IMR-90 (cell line): Measurements from ENCODE around the gene GPAT3. TPM values are rescaled to one million over a fixed set of nuclear protein-coding genes. Genes with fewer than 3 reads are reported as not detected.

ENCODE experiments used
- ATAC-seq: fragments of 200-7000 bp; cut with Tn5 transposase; 2 replicates; pipeline ENCODE4 v1.9.1; 2020; ENCODE audit warnings: low read depth, mild to moderate bottlenecking, moderate library complexity
- BruUV-seq: library from RNA; stranded (reverse); fragments of 400-500 nt; replicated peaks from 2 replicates; lab custom pipeline; 2021; lab: Mats Ljungman, UMichigan
- CTCF ChIA-PET: fragments of 300-600 bp; formaldehyde crosslinking; extraction: SDS; loops from one replicate; lab custom pipeline; 2021; ENCODE audit warnings: antibody characterized with exemption; lab: Yijun Ruan, JAX
- POLR2A ChIA-PET: fragments of 300-600 bp; sonication (Branson Sonifier 250); formaldehyde crosslinking; loops from one replicate; lab custom pipeline; 2022; ENCODE audit warnings: antibody characterized with exemption; ENCODE audit not compliant: unreplicated experiment; lab: Charles Lee
- DNase-seq: peaks from one replicate; pipeline ENCODE4 v3.0.0; 2013
- H2AFZ ChIP-seq: replicated peaks from 2 replicates; pipeline ENCODE3; 2013; ENCODE audit warnings: low read length, mild to moderate bottlenecking; ENCODE audit not compliant: poor library complexity
- H2AK5ac ChIP-seq: 2 replicates; pipeline ENCODE4 v1.6.1; 2013; ENCODE audit warnings: low read depth, low read length, inconsistent platforms
- H2AK9ac ChIP-seq: replicated peaks from 2 replicates; pipeline ENCODE3; 2013; ENCODE audit warnings: mild to moderate bottlenecking, low read depth, low read length, moderate library complexity; ENCODE audit not compliant: poor library complexity
- H2BK120ac ChIP-seq: 2 replicates; pipeline ENCODE4 v1.6.1; 2013; ENCODE audit warnings: low read depth, low read length, inconsistent platforms
- H2BK15ac ChIP-seq: 3 replicates; pipeline ENCODE4 v1.6.1; 2013; ENCODE audit warnings: low read depth, low read length, inconsistent platforms
- H2BK20ac ChIP-seq: 2 replicates; pipeline ENCODE4 v1.6.1; 2013; ENCODE audit warnings: low read depth, mild to moderate bottlenecking, inconsistent platforms, low read length, moderate library complexity
- H2BK5ac ChIP-seq: 2 replicates; pipeline ENCODE4 v1.6.1; 2013; ENCODE audit warnings: mild to moderate bottlenecking, low read depth, low read length, inconsistent platforms; ENCODE audit not compliant: poor library complexity, severe bottlenecking
- H3K14ac ChIP-seq: replicated peaks from 2 replicates; pipeline ENCODE4 v1.6.1; 2013; ENCODE audit warnings: low read depth, low read length, inconsistent platforms
- H3K18ac ChIP-seq: 2 replicates; pipeline ENCODE4 v1.6.1; 2013; ENCODE audit warnings: low read depth, low read length, control low read depth
- H3K23ac ChIP-seq: 2 replicates; pipeline ENCODE4 v1.6.1; 2013; ENCODE audit warnings: low read depth, low read length, inconsistent platforms
- H3K27ac ChIP-seq: 2 replicates; pipeline ENCODE4 v1.5.1; 2013; ENCODE audit warnings: mild to moderate bottlenecking, control low read depth, low read length; ENCODE audit not compliant: insufficient read depth
- H3K27me3 ChIP-seq: 2 replicates; pipeline ENCODE4 v1.6.1; 2013; ENCODE audit warnings: low read length; ENCODE audit not compliant: control insufficient read depth, insufficient read depth
- H3K36me3 ChIP-seq: 2 replicates; pipeline ENCODE4 v1.6.1; 2013; ENCODE audit warnings: low read length, mixed read lengths; ENCODE audit not compliant: control insufficient read depth, insufficient read depth
- H3K4ac ChIP-seq: 2 replicates; pipeline ENCODE4 v1.6.1; 2013; ENCODE audit warnings: low read depth, low read length, inconsistent platforms
- H3K4me1 ChIP-seq: 2 replicates; pipeline ENCODE4 v1.6.1; 2013; ENCODE audit warnings: low read length, mixed read lengths; ENCODE audit not compliant: control insufficient read depth, insufficient read depth
- H3K4me2 ChIP-seq: 2 replicates; pipeline ENCODE4 v1.6.1; 2013; ENCODE audit warnings: low read depth, mild to moderate bottlenecking, control low read depth, low read length, moderate library complexity
- H3K4me3 ChIP-seq: 2 replicates; pipeline ENCODE4 v1.5.1; 2013; ENCODE audit warnings: low read depth, mild to moderate bottlenecking, control low read depth, low read length, moderate library complexity; ENCODE audit not compliant: insufficient read depth
- H3K56ac ChIP-seq: 2 replicates; pipeline ENCODE4 v1.6.1; 2013; ENCODE audit warnings: low read length, inconsistent platforms; ENCODE audit not compliant: insufficient read depth; ENCODE audit errors: extremely low read depth
- H3K79me1 ChIP-seq, 2 experiments: 2 replicates each; pipeline ENCODE4 v1.6.1; 2013; ENCODE audit warnings: low read length in 2 of 2, inconsistent platforms in 1 of 2, low read depth in 1 of 2
- H3K9ac ChIP-seq: 2 replicates; pipeline ENCODE4 v1.6.1; 2013; ENCODE audit warnings: low read depth, low read length, control low read depth
- H3K9me1 ChIP-seq: 2 replicates; pipeline ENCODE4 v1.6.1; 2013; ENCODE audit warnings: low read length, inconsistent platforms; ENCODE audit not compliant: insufficient read depth
- H3K9me3 ChIP-seq: 2 replicates; pipeline ENCODE4 v1.6.1; 2013; ENCODE audit warnings: low read length; ENCODE audit not compliant: control insufficient read depth, insufficient read depth
- H4K20me1 ChIP-seq: 2 replicates; pipeline ENCODE4 v1.6.1; 2013; ENCODE audit warnings: low read length, inconsistent platforms; ENCODE audit not compliant: insufficient read depth
- H4K5ac ChIP-seq: 2 replicates; pipeline ENCODE4 v1.6.1; 2013; ENCODE audit warnings: mild to moderate bottlenecking, low read depth, low read length, control low read depth
- H4K8ac ChIP-seq, 2 experiments: 2 replicates each; pipeline ENCODE4 v1.6.1; 2013; ENCODE audit warnings: low read depth in 2 of 2, low read length in 2 of 2, control low read depth in 1 of 2, inconsistent platforms in 1 of 2
- H4K91ac ChIP-seq: 2 replicates; pipeline ENCODE4 v1.6.1; 2013; ENCODE audit warnings: low read depth, low read length, inconsistent platforms; ENCODE audit not compliant: insufficient read depth
- BHLHE40 ChIP-seq: fragments of 150-350 bp; IDR thresholded peaks from 2 replicates; pipeline ENCODE4 v1.6.1; 2016; ENCODE audit warnings: mild to moderate bottlenecking, low read depth, low read length
- CEBPB ChIP-seq: IDR thresholded peaks from 2 replicates; pipeline ENCODE4 v1.6.1; 2012; ENCODE audit warnings: low read depth, low read length, improper control_type of control experiment
- CHD1 ChIP-seq: IDR thresholded peaks from 2 replicates; pipeline ENCODE4 v1.6.1; 2012; ENCODE audit warnings: low read depth, low read length, improper control_type of control experiment
- FOS ChIP-seq: fragments of 150-350 bp; IDR thresholded peaks from 2 replicates; pipeline ENCODE4 v1.6.1; 2016; ENCODE audit warnings: low read depth, low read length
- MAZ ChIP-seq: IDR thresholded peaks from 2 replicates; pipeline ENCODE4 v1.6.1; 2012; ENCODE audit warnings: low read depth, mild to moderate bottlenecking, low read length, improper control_type of control experiment, moderate library complexity, borderline replicate concordance
- MXI1 ChIP-seq: IDR thresholded peaks from 2 replicates; pipeline ENCODE4 v1.6.1; 2012; ENCODE audit warnings: low read depth, mild to moderate bottlenecking, low read length, moderate library complexity, borderline replicate concordance
- NFE2L2 ChIP-seq: fragments of 150-350 bp; IDR thresholded peaks from 2 replicates; pipeline ENCODE4 v1.6.1; 2016; ENCODE audit warnings: low read depth, mild to moderate bottlenecking, low read length
- POLR2A ChIP-seq: IDR thresholded peaks from 2 replicates; pipeline ENCODE4 v1.6.1; 2012; ENCODE audit warnings: mild to moderate bottlenecking, low read depth, low read length
- RAD21 ChIP-seq: IDR thresholded peaks from 2 replicates; pipeline ENCODE4 v1.6.1; 2012; ENCODE audit warnings: low read length, improper control_type of control experiment
- RCOR1 ChIP-seq: IDR thresholded peaks from 2 replicates; pipeline ENCODE4 v1.6.1; 2012; ENCODE audit warnings: mild to moderate bottlenecking, low read length, improper control_type of control experiment; ENCODE audit not compliant: insufficient replicate concordance
- RFX5 ChIP-seq: IDR thresholded peaks from 2 replicates; pipeline ENCODE4 v1.8.0; 2012; ENCODE audit warnings: low read depth, mild to moderate bottlenecking, low read length, moderate library complexity
- SMC3 ChIP-seq: fragments of 150-350 bp; IDR thresholded peaks from 2 replicates; pipeline ENCODE4 v1.6.1; 2016; ENCODE audit warnings: low read depth, mild to moderate bottlenecking, antibody characterized with exemption, low read length, moderate library complexity
- USF2 ChIP-seq: fragments of 150-350 bp; IDR thresholded peaks from 2 replicates; pipeline ENCODE4 v1.6.1; 2017; ENCODE audit warnings: mild to moderate bottlenecking, antibody characterized with exemption, low read length, low read depth
- WGBS, 2 experiments: methylation state at CpG; one replicate each; pipeline versions ENCODE4 v1.1.5 to v1.1.7; 2013; ENCODE audit warnings: missing lambda C conversion rate in 2 of 2; ENCODE audit not compliant: insufficient read length in 1 of 2; ENCODE audit errors: extremely low coverage in 2 of 2; 5-methylcytosine and 5-hydroxymethylcytosine counted together
- dilution Hi-C: fragments of 300-500 bp; cut with HindIII; formaldehyde crosslinking; loops from one replicate; pipeline ENCODE4 v1.14.3; 2018; ENCODE audit warnings: low sequenced_read_pairs; ENCODE audit not compliant: unreplicated experiment
- in situ Hi-C: fragments of 300-500 bp; cut with MboI; formaldehyde crosslinking; loops from 3 replicates; pipeline ENCODE4 v1.14.3; 2019; ENCODE audit warnings: low sequenced_read_pairs, inconsistent platforms, mixed read lengths
- intact Hi-C: fragments of 100-400 bp; cut with micrococcal nuclease; formaldehyde crosslinking; loops from 2 replicates; pipeline ENCODE4 v1.10.0; 2022
- polyA plus RNA-seq, 3 experiments: library from polyadenylated mRNA; depleted of rRNA; stranded (reverse); fragments of >200 nt; gene quantifications; 2 replicates each; pipeline ENCODE4 v1.2.3, GENCODE V29; 2012; ENCODE audit warnings: low replicate concordance in 1 of 3
- total RNA-seq: library from RNA; depleted of rRNA; stranded (reverse); fragments of >200 nt; gene quantifications from 2 replicates; pipeline ENCODE4 v1.2.3, GENCODE V29; 2012
- TF ChIP-seq, protein P1 (sequence below): conservative IDR thresholded peaks from 2 replicates; pipeline ENCODE4 v1.5.1; 2012; ENCODE audit warnings: mild to moderate bottlenecking, low read depth, low read length, improper control_type of control experiment
- TF ChIP-seq, protein P2 (sequence below): fragments of 150-350 bp; IDR thresholded peaks from 2 replicates; pipeline ENCODE4 v1.6.1; 2016; ENCODE audit warnings: low read depth, mild to moderate bottlenecking, low read length, moderate library complexity, borderline replicate concordance

Gene GPAT3
- total and polyA plus RNA-seq, 2 of the 4 experiments (the other 2 are of a cell fraction) = 1.3 to 2.9 TPM

DNA sequence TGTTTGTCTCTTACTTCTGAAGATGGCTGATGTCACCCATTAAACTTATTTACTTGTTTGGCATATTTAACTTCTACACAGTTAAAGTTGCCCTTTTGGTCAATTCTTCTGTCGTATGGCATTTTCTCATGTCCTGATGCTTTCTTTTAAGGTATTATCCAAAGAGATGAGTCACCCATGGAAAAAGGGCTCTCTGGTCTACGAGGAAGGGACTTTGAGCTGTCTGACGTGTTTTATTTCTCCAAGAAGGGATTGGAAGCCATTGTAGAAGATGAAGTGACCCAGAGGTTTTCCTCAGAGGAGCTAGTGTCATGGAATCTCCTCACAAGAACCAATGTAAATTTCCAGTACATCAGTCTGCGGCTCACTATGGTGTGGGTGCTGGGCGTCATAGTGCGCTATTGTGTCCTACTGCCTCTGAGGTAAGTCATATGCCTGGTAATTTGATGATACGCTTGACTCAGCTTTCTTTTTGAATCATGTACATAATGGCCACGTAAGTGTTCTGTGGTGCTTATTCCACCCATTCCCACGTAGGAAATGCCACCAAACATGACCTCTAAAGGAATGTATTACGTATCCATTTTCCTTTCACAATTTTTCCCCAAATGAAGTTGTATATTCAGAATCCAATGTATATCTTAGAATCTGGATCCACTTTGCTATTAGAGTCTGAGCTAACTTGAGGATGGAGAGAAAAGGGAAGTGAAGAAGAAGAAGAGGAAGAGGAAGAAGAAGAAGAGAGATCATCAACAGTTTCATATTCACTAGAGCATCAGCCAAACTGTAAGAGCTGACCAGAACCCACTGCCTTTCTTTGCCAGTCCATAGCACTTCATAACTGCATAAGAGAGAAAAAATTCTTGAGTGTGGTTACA, 45.7 kb downstream of the GPAT3 start:
- no peak for ATAC-seq
- TF ChIP-seq CHD1 (no peak), NFE2L2 (no peak), BHLHE40 (no peak), CEBPB (no peak), POLR2A (no peak), RCOR1 (no peak), RFX5 (no peak), RAD21 (no peak), SMC3 (no peak), MXI1 (no peak), USF2 (no peak), FOS (no peak), MAZ (no peak)
- TF ChIP-seq, protein P1, sequence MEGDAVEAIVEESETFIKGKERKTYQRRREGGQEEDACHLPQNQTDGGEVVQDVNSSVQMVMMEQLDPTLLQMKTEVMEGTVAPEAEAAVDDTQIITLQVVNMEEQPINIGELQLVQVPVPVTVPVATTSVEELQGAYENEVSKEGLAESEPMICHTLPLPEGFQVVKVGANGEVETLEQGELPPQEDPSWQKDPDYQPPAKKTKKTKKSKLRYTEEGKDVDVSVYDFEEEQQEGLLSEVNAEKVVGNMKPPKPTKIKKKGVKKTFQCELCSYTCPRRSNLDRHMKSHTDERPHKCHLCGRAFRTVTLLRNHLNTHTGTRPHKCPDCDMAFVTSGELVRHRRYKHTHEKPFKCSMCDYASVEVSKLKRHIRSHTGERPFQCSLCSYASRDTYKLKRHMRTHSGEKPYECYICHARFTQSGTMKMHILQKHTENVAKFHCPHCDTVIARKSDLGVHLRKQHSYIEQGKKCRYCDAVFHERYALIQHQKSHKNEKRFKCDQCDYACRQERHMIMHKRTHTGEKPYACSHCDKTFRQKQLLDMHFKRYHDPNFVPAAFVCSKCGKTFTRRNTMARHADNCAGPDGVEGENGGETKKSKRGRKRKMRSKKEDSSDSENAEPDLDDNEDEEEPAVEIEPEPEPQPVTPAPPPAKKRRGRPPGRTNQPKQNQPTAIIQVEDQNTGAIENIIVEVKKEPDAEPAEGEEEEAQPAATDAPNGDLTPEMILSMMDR = no peak
- TF ChIP-seq, protein P2, sequence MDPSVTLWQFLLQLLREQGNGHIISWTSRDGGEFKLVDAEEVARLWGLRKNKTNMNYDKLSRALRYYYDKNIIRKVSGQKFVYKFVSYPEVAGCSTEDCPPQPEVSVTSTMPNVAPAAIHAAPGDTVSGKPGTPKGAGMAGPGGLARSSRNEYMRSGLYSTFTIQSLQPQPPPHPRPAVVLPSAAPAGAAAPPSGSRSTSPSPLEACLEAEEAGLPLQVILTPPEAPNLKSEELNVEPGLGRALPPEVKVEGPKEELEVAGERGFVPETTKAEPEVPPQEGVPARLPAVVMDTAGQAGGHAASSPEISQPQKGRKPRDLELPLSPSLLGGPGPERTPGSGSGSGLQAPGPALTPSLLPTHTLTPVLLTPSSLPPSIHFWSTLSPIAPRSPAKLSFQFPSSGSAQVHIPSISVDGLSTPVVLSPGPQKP = no peak

More for the DNA sequence above, 45.7 kb downstream of the GPAT3 start:
- Histone ChIP-seq H3K9me1 (no peaks in the 10 kb centered on the region), H2AFZ (no peak overlapping the region), H3K36me3 (no peaks in the 10 kb centered on the region; the same call in 1 of the 2 replicates), H2BK20ac (no peak overlapping the region), H3K56ac (no peak overlapping the region), H3K4me3 (no peak overlapping the region), H2BK15ac (no peak overlapping the region), H4K8ac (no peak overlapping the region), H2AK9ac (no peak overlapping the region), H3K79me1 (no peaks in the 10 kb centered on the region), H3K4me1 (peaks cover 4% of the 10 kb centered on the region; the same call in 1 of the 2 replicates), H4K91ac (no peak overlapping the region), H3K14ac (no peak overlapping the region), H3K9me3 (no peaks in the 10 kb centered on the region), H3K18ac (no peak overlapping the region), H4K5ac (no peak overlapping the region), H3K4ac (no peak overlapping the region), H2AK5ac (no peak overlapping the region), H3K27me3 (no peaks in the 10 kb centered on the region), H2BK120ac (no peak overlapping the region), H3K23ac (no peak overlapping the region), H4K20me1 (no peaks in the 10 kb centered on the region), H2BK5ac (no peak overlapping the region), H3K27ac (no peak overlapping the region), H3K9ac (no peak overlapping the region), H3K4me2 (no peak overlapping the region)
- no CpG with 5 or more reads among the region's 10 CpGs for WGBS, 2 experiments
- CTCF ChIA-PET = no interaction called here
- POLR2A ChIA-PET = no interaction called here
- in situ Hi-C loops = no loop called here
- dilution Hi-C loops = no loop called here
- intact Hi-C loops = no loop called here
- DNase-seq = no peak
- BruUV-seq = no TSS peak
